ENCODE measurements around the gene LMBRD2. TPM values are rescaled to one million over a fixed set of nuclear protein-coding genes. Genes with fewer than 3 reads are reported as not detected.

LMBRD2 gene
- total and polyA plus RNA-seq, 9 of the 15 experiments (the other 6 are each of a cell fraction or from before 2014, with no cell fraction given): 2.1 to 24.2 (median 10.6) TPM

MicroRNAs within 50 kb of the gene (microRNA counts, 767-probe panel; counts per million panel counts)
- microRNA hsa-miR-580: not detected

Small RNA genes lying within 50 kb of the gene (microRNA-seq; reads per million reads assigned to microRNA genes)
- gene MIR580 (ENCODE audit: borderline microRNAs expressed): 53.2 reads per million, percentile 74 among the genes with 10 or more reads in this experiment

Small RNA genes lying within 50 kb of the gene (small RNA-seq; reads per million reads assigned to genes)
- not detected for gene AC016612.1
- 5.7 reads per million, percentile 93 among the genes with 10 or more reads in this experiment for gene MIR580
- gene RNU6-1305P: not detected

Other genes with a start within 250 kb of the LMBRD2 start
- not detected in 2 replicates for gene CAPSL, start 213.3 kb downstream of the LMBRD2 start, total RNA-seq (2014; rRNA removed)
- gene CAPSL, start 213.3 kb downstream of the LMBRD2 start, total RNA-seq (2014; rRNA removed; fragmentation: Illumina TruSeq; extraction: Trizol): not detected in 2 replicates
- not detected in 2 replicates for gene CAPSL, start 213.3 kb downstream of the LMBRD2 start, total RNA-seq (2015; rRNA removed; fragmentation: Illumina TruSeq; extraction: Trizol)
- not detected in 2 replicates for gene CAPSL, start 213.3 kb downstream of the LMBRD2 start, total RNA-seq (2021)
- not detected in 2 replicates for gene CAPSL, start 213.3 kb downstream of the LMBRD2 start, polyA plus RNA-seq (2011; rRNA removed)
- gene CAPSL, start 213.3 kb downstream of the LMBRD2 start, polyA plus RNA-seq (2014; fragmentation: Illumina TruSeq; extraction: Trizol): not detected in 2 replicates
- gene CAPSL, start 213.3 kb downstream of the LMBRD2 start, polyA plus RNA-seq (2014; fragmentation: Nextera tagmentation; extraction: Ambion mirVana): not detected
- not detected in 2 replicates for gene CAPSL, start 213.3 kb downstream of the LMBRD2 start, polyA plus RNA-seq (2014; rRNA removed)
- gene UGT3A1, start 160.5 kb downstream of the LMBRD2 start, total RNA-seq (2014; rRNA removed): not detected in 2 replicates
- gene UGT3A1, start 160.5 kb downstream of the LMBRD2 start, total RNA-seq (2014; rRNA removed; fragmentation: Illumina TruSeq; extraction: Trizol): not detected in 2 replicates
- gene UGT3A1, start 160.5 kb downstream of the LMBRD2 start, total RNA-seq (2015; rRNA removed; fragmentation: Illumina TruSeq; extraction: Trizol): not detected in 2 replicates
- gene UGT3A1, start 160.5 kb downstream of the LMBRD2 start, total RNA-seq (2021): not detected in 2 replicates
- gene UGT3A1, start 160.5 kb downstream of the LMBRD2 start, polyA plus RNA-seq (2011; rRNA removed): not detected in 2 replicates
- gene UGT3A1, start 160.5 kb downstream of the LMBRD2 start, polyA plus RNA-seq (2014; fragmentation: Illumina TruSeq; extraction: Trizol): not detected in 2 replicates
- gene UGT3A1, start 160.5 kb downstream of the LMBRD2 start, polyA plus RNA-seq (2014; fragmentation: Nextera tagmentation; extraction: Ambion mirVana): not detected
- gene UGT3A1, start 160.5 kb downstream of the LMBRD2 start, polyA plus RNA-seq (2014; rRNA removed): not detected in 2 replicates
- gene UGT3A2, start 85.0 kb downstream of the LMBRD2 start, total RNA-seq (2014; rRNA removed): not detected in 2 replicates
- gene UGT3A2, start 85.0 kb downstream of the LMBRD2 start, total RNA-seq (2014; rRNA removed; fragmentation: Illumina TruSeq; extraction: Trizol): not detected in 2 replicates
- gene UGT3A2, start 85.0 kb downstream of the LMBRD2 start, total RNA-seq (2015; rRNA removed; fragmentation: Illumina TruSeq; extraction: Trizol): not detected in 2 replicates
- gene UGT3A2, start 85.0 kb downstream of the LMBRD2 start, total RNA-seq (2021): not detected in 2 replicates
- gene UGT3A2, start 85.0 kb downstream of the LMBRD2 start, polyA plus RNA-seq (2011; rRNA removed): not detected in 2 replicates
- not detected in 2 replicates for gene UGT3A2, start 85.0 kb downstream of the LMBRD2 start, polyA plus RNA-seq (2014; fragmentation: Illumina TruSeq; extraction: Trizol)
- gene UGT3A2, start 85.0 kb downstream of the LMBRD2 start, polyA plus RNA-seq (2014; fragmentation: Nextera tagmentation; extraction: Ambion mirVana): not detected
- not detected in 2 replicates for gene UGT3A2, start 85.0 kb downstream of the LMBRD2 start, polyA plus RNA-seq (2014; rRNA removed)
- gene SKP2, start 224 bp upstream of the LMBRD2 start, total RNA-seq (2014; rRNA removed): 48.4 and 65.3 TPM in 2 replicates
- 77.3 and 80.8 TPM in 2 replicates for gene SKP2, start 224 bp upstream of the LMBRD2 start, total RNA-seq (2014; rRNA removed; fragmentation: Illumina TruSeq; extraction: Trizol)
- 91.4 and 97.5 TPM in 2 replicates for gene SKP2, start 224 bp upstream of the LMBRD2 start, total RNA-seq (2015; rRNA removed; fragmentation: Illumina TruSeq; extraction: Trizol)
- 88.6 and 103 TPM in 2 replicates for gene SKP2, start 224 bp upstream of the LMBRD2 start, total RNA-seq (2021)
- 81.4 and 84.4 TPM in 2 replicates for gene SKP2, start 224 bp upstream of the LMBRD2 start, polyA plus RNA-seq (2011; rRNA removed)
- gene SKP2, start 224 bp upstream of the LMBRD2 start, polyA plus RNA-seq (2014; fragmentation: Illumina TruSeq; extraction: Trizol): 62.3 and 85.4 TPM in 2 replicates
- gene SKP2, start 224 bp upstream of the LMBRD2 start, polyA plus RNA-seq (2014; fragmentation: Nextera tagmentation; extraction: Ambion mirVana): 10 to 100 TPM; 30.0 to 48.3 TPM
- 54.1 and 60.6 TPM in 2 replicates for gene SKP2, start 224 bp upstream of the LMBRD2 start, polyA plus RNA-seq (2014; rRNA removed)
- 24.0 and 27.6 TPM in 2 replicates for gene NADK2, start 90.0 kb upstream of the LMBRD2 start, total RNA-seq (2014; rRNA removed)
- 41.0 and 48.1 TPM in 2 replicates for gene NADK2, start 90.0 kb upstream of the LMBRD2 start, total RNA-seq (2014; rRNA removed; fragmentation: Illumina TruSeq; extraction: Trizol)
- gene NADK2, start 90.0 kb upstream of the LMBRD2 start, total RNA-seq (2015; rRNA removed; fragmentation: Illumina TruSeq; extraction: Trizol): 33.0 and 36.0 TPM in 2 replicates
- 31.8 and 34.6 TPM in 2 replicates for gene NADK2, start 90.0 kb upstream of the LMBRD2 start, total RNA-seq (2021)
- 24.7 and 30.3 TPM in 2 replicates for gene NADK2, start 90.0 kb upstream of the LMBRD2 start, polyA plus RNA-seq (2011; rRNA removed)
- gene NADK2, start 90.0 kb upstream of the LMBRD2 start, polyA plus RNA-seq (2014; fragmentation: Illumina TruSeq; extraction: Trizol): 21.0 and 21.9 TPM in 2 replicates
- gene NADK2, start 90.0 kb upstream of the LMBRD2 start, polyA plus RNA-seq (2014; fragmentation: Nextera tagmentation; extraction: Ambion mirVana): 10 to 100 TPM; 10.6 to 11.0 TPM
- 20.6 and 21.8 TPM in 2 replicates for gene NADK2, start 90.0 kb upstream of the LMBRD2 start, polyA plus RNA-seq (2014; rRNA removed)
- gene RANBP3L, start 150.0 kb upstream of the LMBRD2 start, total RNA-seq (2014; rRNA removed): not detected in 2 replicates
- not detected in 2 replicates for gene RANBP3L, start 150.0 kb upstream of the LMBRD2 start, total RNA-seq (2014; rRNA removed; fragmentation: Illumina TruSeq; extraction: Trizol)
- gene RANBP3L, start 150.0 kb upstream of the LMBRD2 start, total RNA-seq (2015; rRNA removed; fragmentation: Illumina TruSeq; extraction: Trizol): not detected in 2 replicates
- gene RANBP3L, start 150.0 kb upstream of the LMBRD2 start, total RNA-seq (2021): not detected in 2 replicates
- not detected in 2 replicates for gene RANBP3L, start 150.0 kb upstream of the LMBRD2 start, polyA plus RNA-seq (2011; rRNA removed)
- 0.04 TPM in 1 of 2 replicates, not detected in the other for gene RANBP3L, start 150.0 kb upstream of the LMBRD2 start, polyA plus RNA-seq (2014; fragmentation: Illumina TruSeq; extraction: Trizol)
- under 1 TPM; 0.01 to 0.06 TPM for gene RANBP3L, start 150.0 kb upstream of the LMBRD2 start, polyA plus RNA-seq (2014; fragmentation: Nextera tagmentation; extraction: Ambion mirVana)
- gene RANBP3L, start 150.0 kb upstream of the LMBRD2 start, polyA plus RNA-seq (2014; rRNA removed): not detected in 2 replicates